ENCODE data around the gene EPHA4.

EPHA4 gene

GRCh38 chr2:221477714-221478484, 94.2 kb downstream of the EPHA4 start:
- DNase-seq (ENCODE audit: insufficient read length, low spot score) (no peak), FAIRE-seq (no peak)
- no peak for TF ChIP-seq POU2F2 (IDR thresholded peaks at IDR 0.05; ENCODE audit: low read depth, low read length)
- TF ChIP-seq POLR2A (IDR thresholded peaks at IDR 0.05; ENCODE audit: low read depth, low read length), result no peak
- TF ChIP-seq PAX5 (IDR thresholded peaks at IDR 0.05; ENCODE audit: insufficient read depth, low read length, severe bottlenecking), result no peak
- no peak for TF ChIP-seq SPI1 (IDR thresholded peaks at IDR 0.05; ENCODE audit: low read depth, low read length)
- TF ChIP-seq TAF1 (IDR thresholded peaks at IDR 0.05; ENCODE audit: low read depth, low read length), result no peak
- TF ChIP-seq POLR2AphosphoS5 (IDR thresholded peaks at IDR 0.05; ENCODE audit: low read depth, low read length), result no peak

GRCh38 chr2:221476195-221476594, 95.9 kb downstream of the EPHA4 start:
- FAIRE-seq (no peak), DNase-seq (ENCODE audit: insufficient read length, low spot score) (no peak)
- TF ChIP-seq POU2F2 (IDR thresholded peaks at IDR 0.05; ENCODE audit: low read depth, low read length), result no peak
- TF ChIP-seq SPI1 (IDR thresholded peaks at IDR 0.05; ENCODE audit: low read depth, low read length), result no peak

GRCh38 chr2:221473451-221473850, 98.7 kb downstream of the EPHA4 start:
- FAIRE-seq (no peak), DNase-seq (ENCODE audit: insufficient read length, low spot score) (no peak)
- no peak for TF ChIP-seq SPI1 (IDR thresholded peaks at IDR 0.05; ENCODE audit: low read depth, low read length)
- TF ChIP-seq POU2F2 (IDR thresholded peaks at IDR 0.05; ENCODE audit: low read depth, low read length), result no peak
- TF ChIP-seq PAX5 (IDR thresholded peaks at IDR 0.05; ENCODE audit: insufficient read depth, low read length, severe bottlenecking), result no peak
- TF ChIP-seq POLR2A (IDR thresholded peaks at IDR 0.05; ENCODE audit: low read depth, low read length), result no peak
- no peak for TF ChIP-seq TAF1 (IDR thresholded peaks at IDR 0.05; ENCODE audit: low read depth, low read length)
- TF ChIP-seq POLR2AphosphoS5 (IDR thresholded peaks at IDR 0.05; ENCODE audit: low read depth, low read length), result no peak

- DNase-seq (ENCODE audit: insufficient read length, low spot score), result no peak
- FAIRE-seq, result no peak
Observed at GRCh38 chr2:221468317-221468716, 103.8 kb downstream of the EPHA4 start.

GRCh38 chr2:221467610-221468009, 104.5 kb downstream of the EPHA4 start:
- TF ChIP-seq PAX5 (IDR thresholded peaks at IDR 0.05; ENCODE audit: insufficient read depth, low read length, severe bottlenecking) (no peak), TAF1 (IDR thresholded peaks at IDR 0.05; ENCODE audit: low read depth, low read length) (no peak), POLR2A (IDR thresholded peaks at IDR 0.05; ENCODE audit: low read depth, low read length) (no peak), SPI1 (IDR thresholded peaks at IDR 0.05; ENCODE audit: low read depth, low read length) (no peak), POU2F2 (IDR thresholded peaks at IDR 0.05; ENCODE audit: low read depth, low read length) (no peak), POLR2AphosphoS5 (IDR thresholded peaks at IDR 0.05; ENCODE audit: low read depth, low read length) (no peak)
- FAIRE-seq (no peak), DNase-seq (ENCODE audit: insufficient read length, low spot score) (no peak)

More at GRCh38 chr2:221468317-221468716, 103.8 kb downstream of the EPHA4 start:
- TF ChIP-seq POLR2AphosphoS5 (IDR thresholded peaks at IDR 0.05; ENCODE audit: low read depth, low read length), result no peak
- no peak for TF ChIP-seq POLR2A (IDR thresholded peaks at IDR 0.05; ENCODE audit: low read depth, low read length)

- TF ChIP-seq POU2F2 (IDR thresholded peaks at IDR 0.05; ENCODE audit: low read depth, low read length), result no peak
- no peak for TF ChIP-seq POLR2AphosphoS5 (IDR thresholded peaks at IDR 0.05; ENCODE audit: low read depth, low read length)
- TF ChIP-seq TAF1 (IDR thresholded peaks at IDR 0.05; ENCODE audit: low read depth, low read length), result no peak
- no peak for TF ChIP-seq PAX5 (IDR thresholded peaks at IDR 0.05; ENCODE audit: insufficient read depth, low read length, severe bottlenecking)
- no peak for TF ChIP-seq POLR2A (IDR thresholded peaks at IDR 0.05; ENCODE audit: low read depth, low read length)
- TF ChIP-seq SPI1 (IDR thresholded peaks at IDR 0.05; ENCODE audit: low read depth, low read length), result no peak
- DNase-seq (ENCODE audit: insufficient read length, low spot score), result no peak
- no peak for FAIRE-seq
Observed at GRCh38 chr2:221466744-221467143, 105.4 kb downstream of the EPHA4 start.

- DNase-seq (ENCODE audit: insufficient read length, low spot score), result no peak
- no peak for FAIRE-seq
- no peak for TF ChIP-seq POLR2A (IDR thresholded peaks at IDR 0.05; ENCODE audit: low read depth, low read length)
- no peak for TF ChIP-seq PAX5 (IDR thresholded peaks at IDR 0.05; ENCODE audit: insufficient read depth, low read length, severe bottlenecking)
- TF ChIP-seq POLR2AphosphoS5 (IDR thresholded peaks at IDR 0.05; ENCODE audit: low read depth, low read length), result no peak
Observed at GRCh38 chr2:221465776-221466175, 106.3 kb downstream of the EPHA4 start.

GRCh38 chr2:221464971-221465370, 107.1 kb downstream of the EPHA4 start:
- FAIRE-seq, result no peak
- DNase-seq (ENCODE audit: insufficient read length, low spot score), result no peak
- TF ChIP-seq SPI1 (IDR thresholded peaks at IDR 0.05; ENCODE audit: low read depth, low read length) (no peak), TAF1 (IDR thresholded peaks at IDR 0.05; ENCODE audit: low read depth, low read length) (no peak), PAX5 (IDR thresholded peaks at IDR 0.05; ENCODE audit: insufficient read depth, low read length, severe bottlenecking) (no peak), POU2F2 (IDR thresholded peaks at IDR 0.05; ENCODE audit: low read depth, low read length) (no peak), POLR2AphosphoS5 (IDR thresholded peaks at IDR 0.05; ENCODE audit: low read depth, low read length) (no peak)

- no peak for FAIRE-seq
- DNase-seq (ENCODE audit: insufficient read length, low spot score), result no peak
- TF ChIP-seq POU2F2 (IDR thresholded peaks at IDR 0.05; ENCODE audit: low read depth, low read length) (no peak), PAX5 (IDR thresholded peaks at IDR 0.05; ENCODE audit: insufficient read depth, low read length, severe bottlenecking) (no peak), SPI1 (IDR thresholded peaks at IDR 0.05; ENCODE audit: low read depth, low read length) (no peak), POLR2AphosphoS5 (IDR thresholded peaks at IDR 0.05; ENCODE audit: low read depth, low read length) (no peak), TAF1 (IDR thresholded peaks at IDR 0.05; ENCODE audit: low read depth, low read length) (no peak), POLR2A (IDR thresholded peaks at IDR 0.05; ENCODE audit: low read depth, low read length) (no peak)
Observed at GRCh38 chr2:221463241-221463896, 108.7 kb downstream of the EPHA4 start.

- TF ChIP-seq POLR2A (IDR thresholded peaks at IDR 0.05; ENCODE audit: low read depth, low read length) (no peak), SPI1 (IDR thresholded peaks at IDR 0.05; ENCODE audit: low read depth, low read length) (no peak), POLR2AphosphoS5 (IDR thresholded peaks at IDR 0.05; ENCODE audit: low read depth, low read length) (no peak), TAF1 (IDR thresholded peaks at IDR 0.05; ENCODE audit: low read depth, low read length) (no peak), POU2F2 (IDR thresholded peaks at IDR 0.05; ENCODE audit: low read depth, low read length) (no peak), PAX5 (IDR thresholded peaks at IDR 0.05; ENCODE audit: insufficient read depth, low read length, severe bottlenecking) (no peak)
- FAIRE-seq, result no peak
- DNase-seq (ENCODE audit: insufficient read length, low spot score), result no peak
Observed at GRCh38 chr2:221461901-221462300, 110.2 kb downstream of the EPHA4 start.
